ENCODE data around the gene CDAN1.

The CDAN1 gene

DNA sequence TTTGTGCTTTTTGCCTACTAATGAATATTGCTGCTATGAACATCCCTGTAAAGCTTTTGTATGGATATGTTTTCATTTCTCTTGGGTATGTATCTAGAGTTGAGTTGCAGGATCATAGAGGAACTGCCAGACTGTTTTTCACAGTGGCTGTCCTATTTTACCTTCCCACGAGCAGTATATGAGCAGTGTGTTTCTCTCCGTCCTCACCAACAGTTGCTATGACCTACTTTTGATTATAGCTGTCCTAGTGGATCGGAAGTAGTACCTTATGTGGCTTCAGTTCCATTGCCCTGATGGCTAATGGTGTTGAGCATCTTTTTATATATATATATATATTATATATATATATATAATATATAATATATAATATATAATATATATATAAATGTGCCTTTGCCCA lies 25.2 kb downstream of the CDAN1 start:
- WGBS (ENCODE audit: insufficient coverage, insufficient read length): no CpG with 5 or more reads among the region's 3 CpGs
- Histone ChIP-seq H3K4me1 (ENCODE audit: control insufficient read depth, insufficient read depth, low read length) (no peaks in the 10 kb centered on the region), H3K27me3 (ENCODE audit: control insufficient read depth, insufficient read depth, low read length) (no peaks in the 10 kb centered on the region), H3K36me3 (ENCODE audit: control insufficient read depth, insufficient read depth, low read length) (no peaks in the 10 kb centered on the region), H3K9me3 (ENCODE audit: control insufficient read depth, insufficient read depth, low read length) (no peaks in the 10 kb centered on the region), H3K4me3 (ENCODE audit: low read length) (no peak overlapping the region), H3K27ac (ENCODE audit: low read length) (no peak overlapping the region)
- DNase-seq (ENCODE audit: low read depth, low spot score): no peak

DNA sequence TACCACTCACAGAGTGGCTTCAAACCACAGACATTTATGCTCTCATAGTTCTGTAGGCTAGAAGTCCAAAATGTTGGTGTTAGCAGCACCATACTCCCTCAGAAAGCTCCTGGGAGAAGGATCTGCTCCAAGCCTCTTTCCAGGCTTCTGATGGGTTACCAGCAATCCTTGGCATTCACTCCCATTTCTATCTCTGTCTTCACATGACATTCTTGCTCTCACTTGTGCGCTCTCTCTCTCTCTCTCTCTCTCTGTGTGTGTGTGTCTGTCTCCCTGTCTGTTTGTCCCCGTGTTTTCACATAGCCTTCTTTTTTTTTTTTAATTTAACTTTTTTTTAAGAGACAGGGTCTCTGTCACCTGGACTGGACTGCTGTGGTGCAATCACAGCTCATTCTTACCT lies 26.3 kb downstream of the CDAN1 start:
- WGBS (ENCODE audit: insufficient coverage, insufficient read length): no CpG with 5 or more reads among the region's 2 CpGs
- no peaks in the 10 kb centered on the region for H3K27me3 ChIP-seq (ENCODE audit: control insufficient read depth, insufficient read depth, low read length)
- no peak overlapping the region for H3K4me3 ChIP-seq (ENCODE audit: low read length)
- no peaks in the 10 kb centered on the region for H3K36me3 ChIP-seq (ENCODE audit: control insufficient read depth, insufficient read depth, low read length)
- no peaks in the 10 kb centered on the region for H3K4me1 ChIP-seq (ENCODE audit: control insufficient read depth, insufficient read depth, low read length)
- no peak for DNase-seq (ENCODE audit: low read depth, low spot score)
- H3K27ac ChIP-seq (ENCODE audit: low read length): no peak overlapping the region
- no peaks in the 10 kb centered on the region for H3K9me3 ChIP-seq (ENCODE audit: control insufficient read depth, insufficient read depth, low read length)

DNA sequence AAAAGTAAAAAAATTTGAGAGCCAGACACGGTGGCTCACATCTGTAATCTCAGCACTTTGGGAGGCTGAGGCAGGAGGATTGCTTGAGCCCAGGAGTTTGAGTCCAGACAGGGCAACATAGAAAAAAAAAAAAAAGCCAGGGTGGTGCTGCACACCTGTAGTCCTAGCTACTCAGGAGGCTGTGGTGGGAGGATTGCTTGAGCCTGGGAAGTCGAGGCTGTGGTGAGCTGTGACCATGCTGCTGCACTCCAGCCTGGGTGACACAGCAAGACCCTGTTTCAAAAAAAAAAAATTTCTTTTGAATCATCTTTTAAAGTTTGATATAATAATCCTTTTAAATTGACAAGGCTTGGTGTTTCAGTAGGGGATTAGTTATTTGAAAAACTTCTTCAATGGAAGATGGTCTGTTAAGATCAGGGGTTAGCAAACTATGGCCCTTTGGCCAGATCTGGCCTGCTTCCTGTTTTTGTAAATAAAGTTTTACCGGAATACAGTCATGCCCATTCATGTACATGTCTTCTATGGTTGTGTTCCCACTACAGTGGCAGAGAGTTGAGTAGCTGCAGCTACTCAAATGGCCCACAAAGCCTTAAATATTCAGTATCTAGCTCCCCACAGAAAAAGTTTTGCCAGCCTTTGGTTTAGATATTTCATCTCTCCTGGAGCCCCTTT lies 28.9 kb downstream of the CDAN1 start:
- WGBS (ENCODE audit: insufficient coverage, insufficient read length): no CpG with 5 or more reads among the region's 3 CpGs
- no peak for DNase-seq (ENCODE audit: low read depth, low spot score)
- Histone ChIP-seq H3K4me1 (ENCODE audit: control insufficient read depth, insufficient read depth, low read length) (no peaks in the 10 kb centered on the region), H3K27me3 (ENCODE audit: control insufficient read depth, insufficient read depth, low read length) (no peaks in the 10 kb centered on the region), H3K9me3 (ENCODE audit: control insufficient read depth, insufficient read depth, low read length) (no peaks in the 10 kb centered on the region), H3K27ac (ENCODE audit: low read length) (no peak overlapping the region), H3K4me3 (ENCODE audit: low read length) (no peak overlapping the region), H3K36me3 (ENCODE audit: control insufficient read depth, insufficient read depth, low read length) (no peaks in the 10 kb centered on the region)

DNA sequence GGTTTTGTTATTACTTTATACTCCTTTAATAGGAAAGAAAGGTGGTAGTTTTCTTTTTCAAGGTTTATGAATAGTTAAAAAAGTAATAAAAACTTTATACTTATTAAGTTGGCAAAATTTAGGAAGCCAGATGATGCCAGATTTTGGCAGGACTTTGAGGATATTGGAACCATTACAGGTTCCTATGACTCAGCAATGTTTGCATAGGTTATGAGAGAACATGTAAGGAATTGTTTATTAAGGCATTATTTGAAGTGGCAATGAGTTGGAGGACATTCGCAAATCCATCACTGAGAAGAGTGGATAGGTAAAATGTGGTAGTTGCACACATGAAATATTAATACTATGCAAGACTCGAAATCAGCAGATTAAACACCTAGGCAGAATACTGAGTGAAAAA lies 29.9 kb downstream of the CDAN1 start:
- Histone ChIP-seq H3K27me3 (ENCODE audit: control insufficient read depth, insufficient read depth, low read length) (no peaks in the 10 kb centered on the region), H3K27ac (ENCODE audit: low read length) (no peak overlapping the region), H3K36me3 (ENCODE audit: control insufficient read depth, insufficient read depth, low read length) (no peaks in the 10 kb centered on the region), H3K4me3 (ENCODE audit: low read length) (no peak overlapping the region), H3K4me1 (ENCODE audit: control insufficient read depth, insufficient read depth, low read length) (no peaks in the 10 kb centered on the region), H3K9me3 (ENCODE audit: control insufficient read depth, insufficient read depth, low read length) (no peaks in the 10 kb centered on the region)
- no CpG with 5 or more reads among the region's 2 CpGs for WGBS (ENCODE audit: insufficient coverage, insufficient read length)
- no peak for DNase-seq (ENCODE audit: low read depth, low spot score)

DNA sequence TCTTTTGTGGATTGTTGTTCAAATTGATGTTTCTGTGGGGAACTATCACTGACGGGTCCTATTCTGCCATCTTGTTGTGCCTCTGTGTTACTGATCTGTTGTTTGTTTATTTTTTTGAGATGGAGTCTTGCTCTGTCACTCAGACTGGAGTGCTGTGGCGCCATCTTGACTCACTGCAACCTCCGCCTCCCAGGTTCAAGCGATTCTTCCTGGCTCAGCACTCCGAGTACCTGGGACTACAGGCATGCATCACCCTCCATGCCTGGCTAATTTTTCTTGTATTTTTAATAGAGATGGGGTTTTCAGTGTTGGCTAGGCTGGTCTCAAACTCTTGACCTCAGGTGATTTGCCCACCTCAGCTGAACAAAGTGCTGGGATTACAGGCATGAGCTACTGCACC lies 31.6 kb downstream of the CDAN1 start:
- DNase-seq (ENCODE audit: low read depth, low spot score): no peak
- Histone ChIP-seq H3K27ac (ENCODE audit: low read length) (no peak overlapping the region), H3K36me3 (ENCODE audit: control insufficient read depth, insufficient read depth, low read length) (no peaks in the 10 kb centered on the region), H3K27me3 (ENCODE audit: control insufficient read depth, insufficient read depth, low read length) (no peaks in the 10 kb centered on the region), H3K4me1 (ENCODE audit: control insufficient read depth, insufficient read depth, low read length) (no peaks in the 10 kb centered on the region), H3K9me3 (ENCODE audit: control insufficient read depth, insufficient read depth, low read length) (no peaks in the 10 kb centered on the region), H3K4me3 (ENCODE audit: low read length) (no peak overlapping the region)
- no CpG with 5 or more reads among the region's 5 CpGs for WGBS (ENCODE audit: insufficient coverage, insufficient read length)

DNA sequence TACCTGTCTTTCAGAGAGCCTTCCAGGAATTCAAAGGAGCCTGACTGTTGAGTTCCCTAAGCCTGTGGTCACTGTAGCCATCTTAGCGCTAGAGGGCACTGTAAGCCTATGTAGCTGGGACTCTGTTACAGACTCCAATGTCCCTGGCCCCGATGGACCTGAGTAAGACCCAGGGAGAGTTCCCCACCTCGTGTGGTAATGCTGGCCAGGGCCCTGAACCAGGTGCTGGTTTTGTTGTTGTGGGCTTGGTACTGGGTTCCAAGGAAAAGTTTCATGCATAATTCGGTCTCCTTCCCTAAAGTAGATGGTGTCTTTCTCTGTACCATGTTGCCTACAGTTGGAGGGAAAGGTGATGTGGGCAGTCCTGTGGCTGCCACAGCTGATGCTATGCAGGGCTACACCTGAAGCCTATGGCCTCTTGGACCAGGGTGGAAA lies 32.4 kb downstream of the CDAN1 start:
- H3K4me1 ChIP-seq (ENCODE audit: control insufficient read depth, insufficient read depth, low read length): no peaks in the 10 kb centered on the region
- WGBS (ENCODE audit: insufficient coverage, insufficient read length): no CpG with 5 or more reads among the region's 4 CpGs
- no peaks in the 10 kb centered on the region for H3K36me3 ChIP-seq (ENCODE audit: control insufficient read depth, insufficient read depth, low read length)
- peak; percentile 79 for DNase-seq (ENCODE audit: low read depth, low spot score)
- no peak overlapping the region for H3K4me3 ChIP-seq (ENCODE audit: low read length)
- no peaks in the 10 kb centered on the region for H3K9me3 ChIP-seq (ENCODE audit: control insufficient read depth, insufficient read depth, low read length)
- H3K27me3 ChIP-seq (ENCODE audit: control insufficient read depth, insufficient read depth, low read length): no peaks in the 10 kb centered on the region
- no peak overlapping the region for H3K27ac ChIP-seq (ENCODE audit: low read length)

DNA sequence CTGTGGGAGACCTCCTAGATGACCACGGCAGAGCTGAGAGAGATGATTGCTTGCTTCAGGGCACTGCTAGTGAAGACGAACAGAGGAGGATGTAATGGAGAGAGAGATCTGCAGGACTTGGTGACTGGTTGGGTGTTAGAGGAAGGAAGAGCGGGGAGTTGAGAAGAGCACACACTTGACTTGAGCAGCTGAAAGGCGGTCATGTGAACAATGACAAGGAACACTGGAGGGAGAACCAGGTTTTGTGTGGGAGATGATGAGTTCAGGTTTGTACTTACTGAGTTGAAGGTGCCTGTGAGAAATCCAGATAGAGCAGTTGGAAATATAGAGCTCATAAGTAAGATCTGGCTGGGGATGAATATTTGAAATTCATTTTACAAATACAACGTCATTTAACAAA lies 40.3 kb downstream of the CDAN1 start:
- Histone ChIP-seq H3K9me3 (ENCODE audit: control insufficient read depth, insufficient read depth, low read length) (no peaks in the 10 kb centered on the region), H3K27ac (ENCODE audit: low read length) (no peak overlapping the region), H3K27me3 (ENCODE audit: control insufficient read depth, insufficient read depth, low read length) (no peaks in the 10 kb centered on the region), H3K4me3 (ENCODE audit: low read length) (no peak overlapping the region), H3K4me1 (ENCODE audit: control insufficient read depth, insufficient read depth, low read length) (no peaks in the 10 kb centered on the region), H3K36me3 (ENCODE audit: control insufficient read depth, insufficient read depth, low read length) (no peaks in the 10 kb centered on the region)
- no peak for DNase-seq (ENCODE audit: low read depth, low spot score)
- no CpG with 5 or more reads among the region's 5 CpGs for WGBS (ENCODE audit: insufficient coverage, insufficient read length)

DNA sequence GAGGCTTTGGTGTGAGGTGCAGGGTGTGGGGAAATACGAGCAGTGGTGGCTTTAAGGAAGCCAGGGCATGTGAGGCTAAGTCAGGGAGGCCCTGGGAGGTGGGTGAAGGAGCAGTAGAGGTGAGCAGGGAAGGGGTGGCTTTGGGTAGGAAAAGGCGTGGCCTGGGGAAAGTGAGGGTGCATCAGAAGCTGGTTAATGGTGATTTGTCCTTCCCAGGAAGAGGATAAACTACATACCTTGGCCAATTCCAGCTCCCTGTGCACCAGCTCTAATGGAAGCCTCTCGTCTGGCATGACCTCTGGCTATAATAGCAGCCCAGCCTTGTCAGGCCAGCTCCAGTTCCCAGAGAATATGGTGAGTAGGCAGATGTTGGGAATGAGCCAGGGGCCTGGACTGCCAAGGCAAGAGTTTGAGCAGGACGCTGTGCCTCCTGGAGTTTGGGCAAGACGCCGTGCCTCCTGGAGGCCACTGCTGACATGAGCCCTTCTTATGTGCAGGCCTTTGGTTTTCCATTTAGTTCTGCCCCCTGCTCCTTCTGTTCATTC lies 41.3 kb downstream of the CDAN1 start:
- no peak for DNase-seq (ENCODE audit: low read depth, low spot score)
- no peaks in the 10 kb centered on the region for H3K4me1 ChIP-seq (ENCODE audit: control insufficient read depth, insufficient read depth, low read length)
- H3K9me3 ChIP-seq (ENCODE audit: control insufficient read depth, insufficient read depth, low read length): no peaks in the 10 kb centered on the region
- WGBS (ENCODE audit: insufficient coverage, insufficient read length): no CpG with 5 or more reads among the region's 6 CpGs
- H3K4me3 ChIP-seq (ENCODE audit: low read length): no peak overlapping the region
- H3K36me3 ChIP-seq (ENCODE audit: control insufficient read depth, insufficient read depth, low read length): no peaks in the 10 kb centered on the region
- no peaks in the 10 kb centered on the region for H3K27me3 ChIP-seq (ENCODE audit: control insufficient read depth, insufficient read depth, low read length)
- H3K27ac ChIP-seq (ENCODE audit: low read length): no peak overlapping the region

DNA sequence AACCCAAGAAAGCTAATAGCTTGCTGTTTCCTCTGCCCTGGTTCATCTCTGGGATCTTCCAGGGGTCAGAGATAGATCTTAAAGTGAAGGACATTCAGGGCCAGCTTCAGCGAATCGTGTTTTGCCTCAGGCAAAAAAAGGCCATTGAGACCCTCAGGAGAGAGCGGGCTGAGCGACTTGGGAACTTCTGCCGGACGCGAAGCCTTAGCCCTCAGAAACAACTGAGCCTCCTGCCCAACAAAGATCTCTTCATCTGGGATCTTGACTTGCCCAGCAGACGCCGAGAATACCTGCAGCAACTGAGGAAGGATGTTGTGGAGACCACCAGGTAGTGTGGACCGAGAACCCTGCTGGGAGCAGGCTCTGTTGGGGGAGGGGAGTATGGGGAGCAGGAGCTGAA lies 42.5 kb downstream of the CDAN1 start:
- Histone ChIP-seq H3K4me3 (ENCODE audit: low read length) (no peak overlapping the region), H3K27ac (ENCODE audit: low read length) (no peak overlapping the region), H3K27me3 (ENCODE audit: control insufficient read depth, insufficient read depth, low read length) (no peaks in the 10 kb centered on the region), H3K9me3 (ENCODE audit: control insufficient read depth, insufficient read depth, low read length) (no peaks in the 10 kb centered on the region), H3K36me3 (ENCODE audit: control insufficient read depth, insufficient read depth, low read length) (no peaks in the 10 kb centered on the region), H3K4me1 (ENCODE audit: control insufficient read depth, insufficient read depth, low read length) (no peaks in the 10 kb centered on the region)
- no CpG with 5 or more reads among the region's 10 CpGs for WGBS (ENCODE audit: insufficient coverage, insufficient read length)
- no peak for DNase-seq (ENCODE audit: low read depth, low spot score)

DNA sequence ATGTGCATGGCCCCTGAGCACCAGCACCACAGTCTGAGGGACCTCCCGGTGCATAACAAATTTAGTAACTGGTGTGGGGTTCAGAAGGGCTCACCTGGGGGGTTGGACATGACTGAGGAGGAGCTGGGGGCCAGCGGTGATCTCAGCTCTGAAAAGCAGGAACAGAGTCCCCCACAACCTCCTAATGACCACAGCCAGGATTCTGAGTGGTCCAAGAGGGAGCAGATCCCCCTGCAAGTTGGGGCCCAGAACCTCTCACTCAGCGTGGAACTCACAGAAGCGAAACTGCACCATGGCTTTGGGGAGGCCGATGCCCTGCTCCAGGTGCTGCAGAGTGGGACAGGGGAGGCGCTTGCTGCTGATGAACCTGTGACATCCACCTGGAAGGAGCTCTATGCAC lies 43.0 kb downstream of the CDAN1 start:
- Histone ChIP-seq H3K4me1 (ENCODE audit: control insufficient read depth, insufficient read depth, low read length) (no peaks in the 10 kb centered on the region), H3K36me3 (ENCODE audit: control insufficient read depth, insufficient read depth, low read length) (no peaks in the 10 kb centered on the region), H3K27me3 (ENCODE audit: control insufficient read depth, insufficient read depth, low read length) (no peaks in the 10 kb centered on the region), H3K27ac (ENCODE audit: low read length) (no peak overlapping the region), H3K9me3 (ENCODE audit: control insufficient read depth, insufficient read depth, low read length) (no peaks in the 10 kb centered on the region), H3K4me3 (ENCODE audit: low read length) (no peak overlapping the region)
- DNase-seq (ENCODE audit: low read depth, low spot score): no peak
- WGBS (ENCODE audit: insufficient coverage, insufficient read length): no CpG with 5 or more reads among the region's 6 CpGs

DNA sequence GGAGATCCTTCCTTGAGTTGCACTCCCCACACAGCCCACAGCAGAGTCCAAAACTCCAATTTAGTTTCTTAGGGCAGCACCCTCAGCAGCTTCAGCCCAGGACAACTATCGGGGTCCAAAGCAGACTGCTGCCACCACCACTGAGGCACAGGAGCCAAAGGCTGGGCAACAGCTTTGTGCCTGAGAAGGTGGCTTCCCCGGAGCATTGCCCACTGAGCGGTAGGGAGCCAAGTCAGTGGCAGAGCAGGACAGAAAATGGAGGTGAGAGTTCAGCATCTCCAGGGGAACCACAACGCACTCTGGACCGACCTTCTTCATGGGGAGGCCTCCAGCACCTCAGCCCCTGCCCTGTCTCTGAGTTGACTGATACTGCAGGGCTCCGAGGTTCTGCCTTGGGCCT lies 43.4 kb downstream of the CDAN1 start:
- no peaks in the 10 kb centered on the region for H3K9me3 ChIP-seq (ENCODE audit: control insufficient read depth, insufficient read depth, low read length)
- no peak for DNase-seq (ENCODE audit: low read depth, low spot score)
- H3K36me3 ChIP-seq (ENCODE audit: control insufficient read depth, insufficient read depth, low read length): no peaks in the 10 kb centered on the region
- H3K4me3 ChIP-seq (ENCODE audit: low read length): no peak overlapping the region
- H3K4me1 ChIP-seq (ENCODE audit: control insufficient read depth, insufficient read depth, low read length): no peaks in the 10 kb centered on the region
- no peaks in the 10 kb centered on the region for H3K27me3 ChIP-seq (ENCODE audit: control insufficient read depth, insufficient read depth, low read length)
- no CpG with 5 or more reads among the region's 6 CpGs for WGBS (ENCODE audit: insufficient coverage, insufficient read length)
- no peak overlapping the region for H3K27ac ChIP-seq (ENCODE audit: low read length)
